AG04450 (cell line): Measurements from ENCODE around the gene MTERF1. TPM values are rescaled to one million over a fixed set of nuclear protein-coding genes. Genes with fewer than 3 reads are reported as not detected.

Experiments
- polyA plus RNA-seq: library from polyadenylated mRNA; depleted of rRNA; stranded (reverse); fragments of >200 nt; gene quantifications from 2 replicates; pipeline ENCODE4 v1.2.3, GENCODE V29; 2011; rRNA removed

Gene MTERF1
- polyA plus RNA-seq, 1 experiment: 18.3 TPM

Other genes with a start within 250 kb of the MTERF1 start
- 17.2 and 24.3 TPM in 2 replicates for gene AKAP9, start 60.2 kb upstream of the MTERF1 start, polyA plus RNA-seq